HG03280 (cell line): ENCODE measurements around the gene BPHL.
"Not testable (repeated sequence)": the region's sequence is repeated elsewhere in the genome, so short reads cannot be mapped to it uniquely, and the experiment has no call there.

ENCODE experiments used
- ATAC-seq: cut with Tn5 transposase; IDR thresholded peaks from one replicate; pipeline ENCODE4 v1.9.1; 2021; ENCODE audit warnings: mild to moderate bottlenecking, moderate library complexity; ENCODE audit not compliant: unreplicated experiment

Gene BPHL

DNA sequence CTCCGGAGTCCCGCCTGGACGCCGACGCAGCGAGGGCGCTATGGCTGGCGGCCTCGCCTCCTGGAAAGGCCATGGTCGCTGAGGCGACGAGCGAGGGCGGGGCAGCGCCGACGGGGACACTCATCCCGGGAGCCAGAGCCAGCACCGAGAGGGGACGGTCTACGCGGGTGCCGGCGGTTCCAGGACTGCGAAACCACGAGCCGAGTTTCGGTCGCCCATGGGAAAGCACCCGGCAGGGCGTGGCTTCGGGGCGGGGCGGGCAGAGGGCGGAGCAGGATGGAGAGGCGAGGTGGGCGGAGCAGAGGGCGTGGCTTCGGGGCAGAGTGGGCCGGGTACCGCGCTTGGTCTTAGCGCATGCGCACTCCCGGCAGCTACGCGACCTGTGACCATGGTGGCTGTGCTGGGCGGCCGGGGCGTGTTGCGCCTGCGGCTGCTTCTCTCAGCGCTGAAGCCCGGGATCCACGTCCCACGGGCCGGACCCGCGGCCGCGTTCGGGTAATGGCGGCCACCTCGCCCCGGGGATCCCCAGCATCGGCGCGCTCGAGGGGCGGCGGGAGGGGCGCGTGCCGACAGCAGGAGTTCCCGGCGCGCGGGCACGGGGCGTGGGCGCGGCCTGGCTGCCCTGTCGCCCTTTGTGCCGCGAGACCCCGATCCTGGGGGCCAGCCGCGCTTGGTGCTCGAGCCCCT is at the start of gene BPHL:
Gene BPHL, plus strand, starts transcription at position 359 of the 687 bp plus-strand sequence. Its CDS starts 30 bp downstream, at position 389.
- ATAC-seq, result peak; percentile 92

DNA sequence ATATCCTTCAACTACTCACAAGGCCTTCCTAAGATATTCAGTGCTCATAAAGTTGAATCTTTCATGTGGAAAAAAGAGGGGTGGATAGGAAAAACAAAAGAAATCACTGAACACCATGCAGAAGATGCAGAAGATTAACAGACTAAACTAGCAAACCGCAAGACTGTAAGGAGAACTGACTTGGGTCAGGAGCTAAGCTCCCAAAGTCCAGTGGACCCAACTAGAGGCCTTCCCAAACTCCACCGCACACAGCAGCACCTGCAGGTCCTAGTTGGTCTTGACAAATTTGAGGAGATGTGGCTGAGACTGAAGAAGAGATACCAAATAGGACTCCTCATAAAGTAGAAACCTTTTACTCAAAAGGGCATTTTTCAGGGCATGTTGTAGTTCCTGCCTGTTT is 46.9 kb upstream of the BPHL start:
- ATAC-seq, result no peak

DNA sequence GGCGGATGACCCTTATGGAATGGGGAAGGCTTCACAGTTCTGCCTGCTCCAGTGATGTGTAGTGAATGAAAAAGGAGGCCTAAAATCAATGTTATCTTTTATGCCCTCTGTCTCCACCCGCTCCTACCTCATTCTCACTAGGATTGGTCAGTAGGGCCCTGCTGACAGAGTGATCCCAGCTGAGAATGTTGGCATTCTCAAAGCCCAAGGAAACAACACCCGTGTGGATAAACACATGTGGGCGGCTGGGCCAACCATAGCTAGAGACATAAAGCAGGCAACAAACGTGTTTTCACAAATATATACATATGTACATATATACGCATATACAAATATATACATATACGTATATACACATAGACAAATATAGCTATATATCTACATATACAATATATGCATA is 45.7 kb upstream of the BPHL start:
- no peak for ATAC-seq

DNA sequence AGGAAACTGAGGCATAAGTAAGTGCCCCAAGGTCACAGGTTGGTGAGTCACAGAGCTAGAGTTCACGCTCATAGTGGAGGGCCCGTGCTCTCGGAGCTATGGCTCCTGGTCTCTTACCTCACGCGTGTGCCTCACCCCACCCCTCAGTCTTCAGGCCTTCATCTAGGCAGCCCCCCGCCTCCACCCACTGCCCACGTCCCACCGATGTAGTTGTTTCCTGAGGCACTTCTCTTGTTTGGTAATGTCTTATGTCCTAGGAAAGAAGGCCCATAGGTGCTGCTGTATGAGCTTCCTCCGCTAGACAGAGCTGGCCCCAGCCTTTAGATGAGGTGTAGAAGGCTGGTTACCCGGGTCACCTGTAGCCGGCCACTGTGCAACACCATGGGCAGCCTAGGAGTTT is 45.1 kb upstream of the BPHL start:
- no peak for ATAC-seq

DNA sequence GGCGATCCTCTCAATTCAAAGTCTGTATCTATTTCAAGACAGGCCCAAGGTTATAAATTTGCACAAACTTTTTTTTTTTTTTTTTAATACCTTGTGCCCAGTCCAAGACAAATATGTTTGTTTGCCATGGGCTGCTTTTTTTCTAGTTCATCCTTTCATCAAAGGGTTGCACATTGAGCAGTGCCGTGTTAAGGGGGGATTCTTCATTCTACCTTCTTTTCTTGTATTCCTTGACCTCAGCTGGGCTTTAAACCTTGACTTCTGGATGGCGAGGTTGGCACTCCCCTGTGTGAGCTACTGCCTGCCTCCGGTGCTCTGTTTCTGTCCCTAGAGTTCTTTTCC is 42.8 kb upstream of the BPHL start:
- no peak for ATAC-seq

GRCh38 chr6:3076320-3076719 is 42.2 kb upstream of the BPHL start:
- ATAC-seq, result no peak

- ATAC-seq, result no peak
Observed at GRCh38 chr6:3077430-3077829, 41.1 kb upstream of the BPHL start.

- not testable (repeated sequence) for ATAC-seq
Observed at GRCh38 chr6:3078952-3079351, 39.6 kb upstream of the BPHL start.

DNA sequence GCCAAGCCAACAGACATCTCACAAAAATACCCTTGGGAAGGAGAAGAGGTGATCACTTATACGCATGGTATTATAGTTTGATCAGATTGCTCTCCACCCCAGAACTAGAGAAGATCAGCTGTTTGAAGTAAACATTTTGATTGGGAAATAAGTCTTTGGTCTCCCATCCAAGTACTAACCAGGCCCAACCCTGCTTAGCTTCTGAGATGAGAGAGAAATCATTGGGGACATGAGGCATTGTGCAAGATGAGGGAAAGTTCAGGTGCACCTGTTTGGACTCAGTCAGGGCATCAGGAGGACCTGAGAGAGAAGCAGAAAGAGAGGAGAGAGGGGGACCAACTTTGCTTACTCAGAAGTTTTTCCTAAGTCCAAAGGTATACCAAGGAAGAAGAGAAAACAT is 38.8 kb upstream of the BPHL start:
- no peak for ATAC-seq

DNA sequence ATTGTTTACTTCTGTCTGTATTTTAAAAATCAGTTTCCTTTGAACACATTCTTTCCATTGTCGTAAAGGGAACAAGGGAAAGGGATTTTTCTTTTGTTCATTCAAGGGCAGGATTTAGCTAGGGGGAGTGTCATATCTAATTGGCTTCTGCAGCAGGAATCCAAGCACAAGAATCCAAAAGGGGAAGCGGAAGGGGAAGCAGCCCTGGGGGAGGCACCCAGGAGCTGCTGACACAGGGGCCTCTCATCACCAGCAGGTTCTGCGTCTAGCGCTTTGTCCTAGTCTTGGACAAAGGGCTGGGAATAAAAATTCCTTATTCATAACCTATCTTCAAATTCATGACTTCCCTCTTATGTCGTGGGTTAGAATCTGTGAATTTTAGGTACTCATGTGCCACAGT is 36.6 kb upstream of the BPHL start:
- no peak for ATAC-seq

GRCh38 chr6:3085074-3085473 is 33.4 kb upstream of the BPHL start:
- ATAC-seq, result no peak

- ATAC-seq, result no peak
Observed at GRCh38 chr6:3086282-3086946, 32.1 kb upstream of the BPHL start.

- ATAC-seq, result no peak
Observed at GRCh38 chr6:3088446-3088845, 30.1 kb upstream of the BPHL start.

- no peak for ATAC-seq
Observed at GRCh38 chr6:3088968-3089367, 29.5 kb upstream of the BPHL start.

DNA sequence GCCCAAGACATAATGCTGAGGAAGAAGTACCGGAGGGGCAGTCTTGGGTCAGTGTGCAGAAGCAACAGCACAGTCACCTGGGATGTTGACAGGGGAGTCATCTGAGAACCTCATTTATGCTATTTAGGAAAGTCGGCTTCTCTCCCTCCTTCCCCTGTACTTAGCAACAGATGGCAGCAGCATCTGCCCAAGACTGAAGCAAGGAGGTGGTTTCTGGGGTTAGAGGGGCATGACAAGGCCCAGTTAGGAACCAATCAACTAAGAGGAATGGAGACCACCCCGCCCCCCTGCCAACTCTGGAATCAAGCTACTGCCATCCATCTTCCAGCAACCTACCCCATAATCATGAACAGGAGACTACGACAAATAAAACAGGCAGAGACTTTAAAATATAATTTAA is 28.5 kb upstream of the BPHL start:
- ATAC-seq, result no peak

GRCh38 chr6:3094815-3095214 is 23.7 kb upstream of the BPHL start:
- ATAC-seq, result no peak

GRCh38 chr6:3102875-3103274 is 15.6 kb upstream of the BPHL start:
- no peak for ATAC-seq

DNA sequence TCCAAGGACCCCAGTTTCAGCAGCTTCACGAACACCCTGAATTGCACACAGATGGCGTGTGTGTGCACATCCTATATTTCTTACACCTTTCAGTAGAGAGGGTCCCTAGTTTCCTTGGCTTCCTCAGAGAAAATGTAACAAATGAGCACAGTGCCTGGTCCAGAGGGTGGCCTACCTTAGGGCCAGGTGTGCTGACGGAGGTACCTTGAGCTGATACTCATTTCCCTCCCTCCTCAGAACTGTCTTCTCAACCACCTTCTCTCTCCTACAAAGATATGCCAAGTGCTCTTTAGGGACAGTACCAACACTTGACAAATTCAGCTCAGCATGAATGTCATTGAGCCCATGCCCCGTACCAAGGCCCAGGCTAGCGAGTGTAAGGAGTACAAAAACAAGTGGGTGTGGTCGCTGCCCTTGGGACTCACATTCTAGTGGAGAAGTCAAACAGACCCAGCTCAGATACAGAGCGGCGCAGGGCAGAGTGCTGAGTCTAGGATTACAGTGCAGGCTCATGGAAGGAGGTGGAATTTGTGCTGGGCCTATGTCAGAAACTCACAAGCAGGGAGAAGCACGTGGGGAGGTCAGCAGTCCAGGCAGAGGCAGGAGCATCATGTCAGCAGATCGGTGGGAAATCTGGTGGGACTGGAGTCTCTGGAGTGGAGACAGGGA is 9.6 kb upstream of the BPHL start:
- no peak for ATAC-seq

GRCh38 chr6:3109761-3110160 is 8.8 kb upstream of the BPHL start:
- no peak for ATAC-seq

DNA sequence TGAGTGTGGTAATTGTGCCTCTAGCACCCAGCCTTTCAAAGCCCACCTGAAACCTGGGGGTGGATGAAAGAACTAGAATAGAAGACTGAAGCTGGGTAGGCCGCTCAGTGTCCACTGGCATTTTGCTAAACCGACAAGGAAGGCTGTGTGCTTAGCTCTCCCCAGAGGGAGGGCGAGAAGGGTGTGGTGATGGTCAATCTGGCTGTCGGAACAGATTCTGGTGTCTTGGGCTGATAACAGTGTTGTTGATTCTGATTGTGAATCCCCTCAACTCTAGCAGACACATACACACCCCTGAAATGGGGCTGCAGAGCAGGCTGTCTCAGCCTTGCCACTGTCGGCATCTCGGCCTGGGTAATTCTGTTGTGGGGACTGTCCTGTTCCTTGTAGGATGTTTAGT is 4.1 kb upstream of the BPHL start:
- ATAC-seq, result no peak

GRCh38 chr6:3117912-3118352 is 579 bp upstream of the BPHL start:
- ATAC-seq, result no peak

GRCh38 chr6:3119040-3119723 is 671 bp downstream of the BPHL start:
- peak; percentile 28 for ATAC-seq
